Superior temporal gyrus (tissue), 1 donor: ENCODE data around the gene PFKP.

ENCODE experiments used
- DNase-seq: peaks from one replicate; pipeline ENCODE4 v3.0.0-alpha.2; 2016; ENCODE audit errors: extremely low spot score

The PFKP gene

GRCh38 chr10:3135006-3135405 lies 67.7 kb downstream of the PFKP start:
- no peak for DNase-seq

GRCh38 chr10:3136336-3136735 lies 69.0 kb downstream of the PFKP start:
- DNase-seq, result no peak

- DNase-seq, result peak; percentile 76
These were observed 69.6 kb downstream of the PFKP start for GRCh38 chr10:3136763-3137611.

- no peak for DNase-seq
These were observed 70.8 kb downstream of the PFKP start for GRCh38 chr10:3137958-3138726.

GRCh38 chr10:3139216-3139910 lies 72.0 kb downstream of the PFKP start:
- DNase-seq, result no peak

- DNase-seq, result no peak
These were observed 72.9 kb downstream of the PFKP start for GRCh38 chr10:3140280-3140679.

GRCh38 chr10:3141351-3142005 lies 74.1 kb downstream of the PFKP start:
- peak; percentile 38 for DNase-seq

GRCh38 chr10:3142146-3142875 lies 75.0 kb downstream of the PFKP start:
- DNase-seq, result no peak

GRCh38 chr10:3143366-3143765 lies 76.0 kb downstream of the PFKP start:
- no peak for DNase-seq

GRCh38 chr10:3143791-3144434 lies 76.6 kb downstream of the PFKP start:
- no peak for DNase-seq

- DNase-seq, result no peak
These were observed 78.0 kb downstream of the PFKP start for GRCh38 chr10:3145366-3145765.

- DNase-seq, result no peak
These were observed 78.9 kb downstream of the PFKP start for GRCh38 chr10:3146289-3146688.

GRCh38 chr10:3147117-3147820 lies 79.9 kb downstream of the PFKP start:
- DNase-seq, result no peak

- no peak for DNase-seq
These were observed 80.7 kb downstream of the PFKP start for GRCh38 chr10:3148041-3148440.

GRCh38 chr10:3148994-3149393 lies 81.6 kb downstream of the PFKP start:
- no peak for DNase-seq

GRCh38 chr10:3149918-3150317 lies 82.6 kb downstream of the PFKP start:
- no peak for DNase-seq

- DNase-seq, result no peak
These were observed 83.0 kb downstream of the PFKP start for GRCh38 chr10:3150366-3150765.

- DNase-seq, result no peak
These were observed 83.6 kb downstream of the PFKP start for GRCh38 chr10:3150961-3151360.

GRCh38 chr10:3151889-3152565 lies 84.7 kb downstream of the PFKP start:
- no peak for DNase-seq

GRCh38 chr10:3152566-3152935 lies 85.2 kb downstream of the PFKP start:
- DNase-seq, result no peak
